HepG2 (cell line): Measurements from ENCODE around the gene SRC.

ENCODE experiments used
- IKZF1 ChIP-seq: fragments of 450-650 bp; IDR thresholded peaks from 2 replicates; pipeline ENCODE4 v1.7.1; 2016
- IRF9 ChIP-seq: sonication (generic); formaldehyde crosslinking; IDR thresholded peaks from 2 replicates; pipeline ENCODE4 v1.8.0; 2022; ENCODE audit warnings: missing genetic modification reagents, mild to moderate bottlenecking, borderline replicate concordance
- NCOA1 ChIP-seq: sonication (generic); formaldehyde crosslinking; IDR thresholded peaks from 2 replicates; pipeline ENCODE4 v1.9.0; 2021; ENCODE audit warnings: missing genetic modification reagents
- SIN3A ChIP-seq: IDR thresholded peaks from 2 replicates; pipeline ENCODE4 v1.6.1; 2011; ENCODE audit warnings: low read depth, mild to moderate bottlenecking, control low read depth, low read length, borderline replicate concordance
- SOX5 ChIP-seq: IDR thresholded peaks from 2 replicates; pipeline ENCODE4 v1.6.1; 2016; ENCODE audit warnings: borderline replicate concordance
- TBL1XR1 ChIP-seq: fragments of 150-350 bp; IDR thresholded peaks from 2 replicates; pipeline ENCODE4 v1.6.1; 2014; ENCODE audit warnings: borderline replicate concordance, low read length; ENCODE audit not compliant: partially characterized antibody
- TBP ChIP-seq: sonication (generic); formaldehyde crosslinking; IDR thresholded peaks from 2 replicates; pipeline ENCODE4 v1.5.0; 2020; ENCODE audit warnings: missing genetic modification reagents
- ZFP36 ChIP-seq: fragments of 150-350 bp; IDR thresholded peaks from 2 replicates; pipeline ENCODE4 v1.6.1; 2018; ENCODE audit warnings: borderline replicate concordance, low read length, low read depth; ENCODE audit not compliant: partially characterized antibody
- ZKSCAN8 ChIP-seq: IDR thresholded peaks from 2 replicates; pipeline ENCODE4 v1.6.1; 2016; ENCODE audit warnings: borderline replicate concordance, missing genetic modification reagents, missing compliant biosample characterization

GRCh38 chr20:37298190-37298939 is 47.6 kb upstream of the SRC start:
- no peak for TF ChIP-seq IKZF1
- no peak for TF ChIP-seq NCOA1 (CRISPR knock-in tag)
- TF ChIP-seq ZKSCAN8 (CRISPR knock-in tag), result no peak
- no peak for TF ChIP-seq SOX5 (CRISPR knock-in tag)
- no peak for TF ChIP-seq IRF9 (CRISPR knock-in tag)
- no peak for TF ChIP-seq TBP
- TF ChIP-seq ZFP36, result no peak
- no peak for TF ChIP-seq SIN3A
- TF ChIP-seq TBL1XR1, result no peak
